Measurements from ENCODE around the gene MTF2.

MTF2 gene

GRCh38 chr1:93079685-93080141 lies 630 bp downstream of the MTF2 start:
- DNase-seq (ENCODE audit: insufficient read length, low spot score): no peak
- peak; percentile 66 for FAIRE-seq
- TF ChIP-seq POLR2A (IDR thresholded peaks at IDR 0.05; ENCODE audit: low read depth, low read length) (no peak), POLR2AphosphoS5 (IDR thresholded peaks at IDR 0.05; ENCODE audit: low read depth, low read length) (no peak), POU2F2 (IDR thresholded peaks at IDR 0.05; ENCODE audit: low read depth, low read length) (no peak), SPI1 (IDR thresholded peaks at IDR 0.05; ENCODE audit: low read depth, low read length) (no peak), PAX5 (IDR thresholded peaks at IDR 0.05; ENCODE audit: insufficient read depth, low read length, severe bottlenecking) (no peak), TAF1 (IDR thresholded peaks at IDR 0.05; ENCODE audit: low read depth, low read length) (no peak)

- no peak for TF ChIP-seq SPI1 (IDR thresholded peaks at IDR 0.05; ENCODE audit: low read depth, low read length)
- TF ChIP-seq TAF1 (IDR thresholded peaks at IDR 0.05; ENCODE audit: low read depth, low read length): no peak
- TF ChIP-seq PAX5 (IDR thresholded peaks at IDR 0.05; ENCODE audit: insufficient read depth, low read length, severe bottlenecking): no peak
- TF ChIP-seq POLR2AphosphoS5 (IDR thresholded peaks at IDR 0.05; ENCODE audit: low read depth, low read length): no peak
- TF ChIP-seq POLR2A (IDR thresholded peaks at IDR 0.05; ENCODE audit: low read depth, low read length): no peak
- no peak for TF ChIP-seq POU2F2 (IDR thresholded peaks at IDR 0.05; ENCODE audit: low read depth, low read length)
- FAIRE-seq (peak; percentile 71), DNase-seq (ENCODE audit: insufficient read length, low spot score) (peak; percentile 15)
Observed at GRCh38 chr1:93080179-93080823, 1.2 kb downstream of the MTF2 start.

- TF ChIP-seq TAF1 (IDR thresholded peaks at IDR 0.05; ENCODE audit: low read depth, low read length): no peak
- no peak for TF ChIP-seq POLR2A (IDR thresholded peaks at IDR 0.05; ENCODE audit: low read depth, low read length)
- no peak for TF ChIP-seq SPI1 (IDR thresholded peaks at IDR 0.05; ENCODE audit: low read depth, low read length)
- TF ChIP-seq POU2F2 (IDR thresholded peaks at IDR 0.05; ENCODE audit: low read depth, low read length): no peak
- no peak for TF ChIP-seq PAX5 (IDR thresholded peaks at IDR 0.05; ENCODE audit: insufficient read depth, low read length, severe bottlenecking)
- no peak for TF ChIP-seq POLR2AphosphoS5 (IDR thresholded peaks at IDR 0.05; ENCODE audit: low read depth, low read length)
- no peak for DNase-seq (ENCODE audit: insufficient read length, low spot score)
- FAIRE-seq: no peak
Observed at GRCh38 chr1:93081716-93082115, 2.6 kb downstream of the MTF2 start.

GRCh38 chr1:93082313-93082712 lies 3.2 kb downstream of the MTF2 start:
- TF ChIP-seq SPI1 (IDR thresholded peaks at IDR 0.05; ENCODE audit: low read depth, low read length): no peak
- no peak for TF ChIP-seq PAX5 (IDR thresholded peaks at IDR 0.05; ENCODE audit: insufficient read depth, low read length, severe bottlenecking)
- no peak for TF ChIP-seq POLR2AphosphoS5 (IDR thresholded peaks at IDR 0.05; ENCODE audit: low read depth, low read length)
- no peak for TF ChIP-seq POLR2A (IDR thresholded peaks at IDR 0.05; ENCODE audit: low read depth, low read length)
- no peak for TF ChIP-seq TAF1 (IDR thresholded peaks at IDR 0.05; ENCODE audit: low read depth, low read length)
- no peak for TF ChIP-seq POU2F2 (IDR thresholded peaks at IDR 0.05; ENCODE audit: low read depth, low read length)
- FAIRE-seq (no peak), DNase-seq (ENCODE audit: insufficient read length, low spot score) (no peak)

GRCh38 chr1:93083979-93084378 lies 4.9 kb downstream of the MTF2 start:
- no peak for FAIRE-seq
- no peak for DNase-seq (ENCODE audit: insufficient read length, low spot score)
- no peak for TF ChIP-seq PAX5 (IDR thresholded peaks at IDR 0.05; ENCODE audit: insufficient read depth, low read length, severe bottlenecking)
- TF ChIP-seq TAF1 (IDR thresholded peaks at IDR 0.05; ENCODE audit: low read depth, low read length): no peak
- no peak for TF ChIP-seq POLR2A (IDR thresholded peaks at IDR 0.05; ENCODE audit: low read depth, low read length)
- TF ChIP-seq SPI1 (IDR thresholded peaks at IDR 0.05; ENCODE audit: low read depth, low read length): no peak
- no peak for TF ChIP-seq POLR2AphosphoS5 (IDR thresholded peaks at IDR 0.05; ENCODE audit: low read depth, low read length)
- TF ChIP-seq POU2F2 (IDR thresholded peaks at IDR 0.05; ENCODE audit: low read depth, low read length): no peak

- no peak for TF ChIP-seq POU2F2 (IDR thresholded peaks at IDR 0.05; ENCODE audit: low read depth, low read length)
- TF ChIP-seq TAF1 (IDR thresholded peaks at IDR 0.05; ENCODE audit: low read depth, low read length): no peak
- TF ChIP-seq POLR2A (IDR thresholded peaks at IDR 0.05; ENCODE audit: low read depth, low read length): no peak
- TF ChIP-seq SPI1 (IDR thresholded peaks at IDR 0.05; ENCODE audit: low read depth, low read length): no peak
- FAIRE-seq (no peak), DNase-seq (ENCODE audit: insufficient read length, low spot score) (no peak)
Observed at GRCh38 chr1:93087532-93087931, 8.4 kb downstream of the MTF2 start.

- TF ChIP-seq TAF1 (IDR thresholded peaks at IDR 0.05; ENCODE audit: low read depth, low read length) (no peak), POLR2A (IDR thresholded peaks at IDR 0.05; ENCODE audit: low read depth, low read length) (no peak), POU2F2 (IDR thresholded peaks at IDR 0.05; ENCODE audit: low read depth, low read length) (no peak), PAX5 (IDR thresholded peaks at IDR 0.05; ENCODE audit: insufficient read depth, low read length, severe bottlenecking) (no peak), SPI1 (IDR thresholded peaks at IDR 0.05; ENCODE audit: low read depth, low read length) (no peak), POLR2AphosphoS5 (IDR thresholded peaks at IDR 0.05; ENCODE audit: low read depth, low read length) (no peak)
- FAIRE-seq: no peak
Observed at GRCh38 chr1:93093332-93094006, 14.4 kb downstream of the MTF2 start.

GRCh38 chr1:93095804-93096585 lies 16.9 kb downstream of the MTF2 start:
- TF ChIP-seq TAF1 (IDR thresholded peaks at IDR 0.05; ENCODE audit: low read depth, low read length) (no peak), SPI1 (IDR thresholded peaks at IDR 0.05; ENCODE audit: low read depth, low read length) (peak; percentile 8; the same call in 1 of the 2 replicates)
- FAIRE-seq (no peak), DNase-seq (ENCODE audit: insufficient read length, low spot score) (no peak)

More at GRCh38 chr1:93093332-93094006, 14.4 kb downstream of the MTF2 start:
- DNase-seq (ENCODE audit: insufficient read length, low spot score): no peak

- no peak for FAIRE-seq
- TF ChIP-seq POLR2A (IDR thresholded peaks at IDR 0.05; ENCODE audit: low read depth, low read length) (no peak), PAX5 (IDR thresholded peaks at IDR 0.05; ENCODE audit: insufficient read depth, low read length, severe bottlenecking) (no peak), POU2F2 (IDR thresholded peaks at IDR 0.05; ENCODE audit: low read depth, low read length) (no peak)
- no peak for DNase-seq (ENCODE audit: insufficient read length, low spot score)
Observed at GRCh38 chr1:93102142-93102541, 23.1 kb downstream of the MTF2 start.

Data from GM12891 (cell line).